GM12878 (cell line): ENCODE measurements around the gene ANKRD11. TPM values are rescaled to one million over a fixed set of nuclear protein-coding genes. Genes with fewer than 3 reads are reported as not detected.
A peak's percentile ranks its signal among the peaks of the same experiment; 100 is the strongest.

Source experiments
- ATAC-seq: fragments of 200-7000 bp; cut with Tn5 transposase; 3 replicates; pipeline ENCODE4 v1.9.1; 2020; ENCODE audit warnings: mild to moderate bottlenecking, moderate library complexity
- BruUV-seq: library from RNA; stranded (reverse); fragments of 400-500 nt; replicated peaks from 2 replicates; lab custom pipeline; 2021; lab: Mats Ljungman, UMichigan
- CTCF ChIA-PET: fragments of 300-600 bp; sonication (Branson Sonifier 250); formaldehyde crosslinking; extraction: SDS; loops from one replicate; lab custom pipeline; 2021; ENCODE audit warnings: inconsistent platforms; lab: Yijun Ruan, JAX
- POLR2A ChIA-PET: fragments of 350-600 bp; formaldehyde crosslinking; extraction: SDS; loops from one replicate; lab custom pipeline; 2021; ENCODE audit warnings: inconsistent platforms; lab: Charles Lee
- RAD21 ChIA-PET: fragments of 300-600 bp; sonication (Branson Sonifier 250); formaldehyde crosslinking; loops from one replicate; lab custom pipeline; 2023; ENCODE audit warnings: antibody characterized with exemption; ENCODE audit not compliant: unreplicated experiment; lab: Charles Lee
- SMC1A ChIA-PET: fragments of 300-600 bp; sonication (Branson Sonifier 250); formaldehyde crosslinking; loops from one replicate; lab custom pipeline; 2023; ENCODE audit not compliant: unreplicated experiment, uncharacterized antibody; lab: Charles Lee
- DNase-seq: peaks from one replicate; pipeline ENCODE4 v3.0.0-alpha.2; 2011; ENCODE audit warnings: low read depth, low spot score
- FAIRE-seq: peaks from 3 replicates; lab custom pipeline; 2011; peaks lifted over from hg19 to GRCh38; lab: Jason Lieb, UNC
- H2AFZ ChIP-seq: 2 replicates; pipeline ENCODE4 v1.6.0; 2011; ENCODE audit warnings: low read depth, low read length, control low read depth; ENCODE audit not compliant: control insufficient read depth
- H3K27ac ChIP-seq: 2 replicates; pipeline ENCODE4 v1.5.1; 2011; ENCODE audit warnings: control low read depth; ENCODE audit not compliant: control insufficient read depth, insufficient read depth
- H3K27me3 ChIP-seq, 2 experiments: replicated peaks in 1 of 2; 2 replicates each; pipeline versions ENCODE4 v1.6.0 to v1.6.1; 2011; ENCODE audit warnings: low read length in 1 of 2; ENCODE audit not compliant: control insufficient read depth in 2 of 2, insufficient read depth in 2 of 2
- H3K36me3 ChIP-seq, 2 experiments: 2 replicates each; pipeline ENCODE4 v1.5.1; 2011; ENCODE audit warnings: low read length in 1 of 2; ENCODE audit not compliant: control insufficient read depth in 2 of 2, insufficient read depth in 2 of 2
- H3K4me1 ChIP-seq: 2 replicates; pipeline ENCODE4 v1.6.1; 2011; ENCODE audit warnings: mild to moderate bottlenecking, low read length, moderate library complexity, mixed read lengths; ENCODE audit not compliant: control insufficient read depth, insufficient read depth
- H3K4me2 ChIP-seq: 2 replicates; pipeline ENCODE4 v1.6.0; 2011; ENCODE audit warnings: control low read depth; ENCODE audit not compliant: control insufficient read depth, insufficient read depth
- H3K4me3 ChIP-seq: fragments of 200-600 bp; sonication (generic); 2 replicates; pipeline ENCODE4 v1.5.1; 2016
- H3K79me2 ChIP-seq: 2 replicates; pipeline ENCODE4 v1.6.0; 2011; ENCODE audit warnings: low read length; ENCODE audit not compliant: control insufficient read depth, insufficient read depth
- H3K9ac ChIP-seq: 2 replicates; pipeline ENCODE4 v1.8.0; 2011; ENCODE audit warnings: low read length, control low read depth, mixed read lengths; ENCODE audit not compliant: control insufficient read depth, insufficient read depth
- H3K9me3 ChIP-seq: replicated peaks from 3 replicates; pipeline ENCODE4 v1.5.1; 2011; ENCODE audit warnings: mild to moderate bottlenecking, low read length; ENCODE audit not compliant: control insufficient read depth, insufficient read depth
- H4K20me1 ChIP-seq: 2 replicates; pipeline ENCODE4 v1.6.0; 2011; ENCODE audit not compliant: control insufficient read depth, insufficient read depth
- BACH1 ChIP-seq: fragments of 450-650 bp; IDR thresholded peaks from 2 replicates; pipeline ENCODE4 v1.6.1; 2017; ENCODE audit warnings: mild to moderate bottlenecking, borderline replicate concordance
- KLF5 ChIP-seq: fragments of 450-650 bp; IDR thresholded peaks from 2 replicates; pipeline ENCODE4 v1.6.1; 2014; ENCODE audit warnings: mild to moderate bottlenecking; ENCODE audit not compliant: partially characterized antibody
- MEF2B ChIP-seq: fragments of 450-650 bp; IDR thresholded peaks from 2 replicates; pipeline ENCODE4 v1.6.1; 2018; ENCODE audit warnings: mild to moderate bottlenecking, moderate library complexity; ENCODE audit not compliant: partially characterized antibody, poor library complexity, severe bottlenecking
- POLR2A ChIP-seq: IDR thresholded peaks from 2 replicates; pipeline ENCODE4 v1.6.1; 2011; ENCODE audit warnings: low read depth, mild to moderate bottlenecking, low read length
- SMAD1 ChIP-seq: fragments of 450-650 bp; IDR thresholded peaks from 2 replicates; pipeline ENCODE4 v1.6.1; 2018; ENCODE audit warnings: mild to moderate bottlenecking, low read depth; ENCODE audit not compliant: partially characterized antibody
- ZNF24 ChIP-seq: fragments of 450-650 bp; IDR thresholded peaks from 2 replicates; pipeline ENCODE4 v1.6.1; 2017; ENCODE audit warnings: antibody characterized with exemption, mild to moderate bottlenecking
- WGBS: methylation state at CpG from one replicate; pipeline ENCODE4 v1.1.6; 2016; ENCODE audit warnings: low lambda C conversion rate; ENCODE audit not compliant: insufficient replicate concordance, insufficient coverage; ENCODE audit errors: missing lambda C conversion rate; 5-methylcytosine and 5-hydroxymethylcytosine counted together
- in situ Hi-C: fragments of 300-500 bp; cut with MboI; formaldehyde crosslinking; loops from 9 replicates; pipeline ENCODE4 v1.14.3; 2018; ENCODE audit warnings: mixed read lengths
- intact Hi-C: fragments of 100-400 bp; cut with micrococcal nuclease; formaldehyde crosslinking; loops from one replicate; pipeline ENCODE4 v1.14.2; 2022; ENCODE audit not compliant: unreplicated experiment
- polyA plus RNA-seq, 11 experiments: library from polyadenylated mRNA; depleted of rRNA in 4 of 11; unstranded in 6 of 11; stranded (reverse) in 5 of 11; fragments of >200 nt; fragmentation: Nextera tagmentation in 4 of 11; fragmentation: Illumina TruSeq in 1 of 11; extraction: Ambion mirVana in 4 of 11; extraction: Trizol in 1 of 11; gene quantifications; 1 replicate in 1 of 11; 2 replicates in 10 of 11; pipeline versions ENCODE4 v1.2.1 to v1.2.3, GENCODE V29; 2011 to 2016; ENCODE audit warnings: inconsistent platforms in 2 of 11, missing spikeins in 2 of 11, low read depth in 1 of 11
- total RNA-seq, 4 experiments: library from RNA; depleted of rRNA in 3 of 4; stranded (reverse); fragments of >200 nt in 3 of 4; fragmentation: Illumina TruSeq in 1 of 4; extraction: Trizol in 1 of 4; gene quantifications; 2 replicates each; pipeline versions ENCODE4 v1.2.1 to v1.2.3, GENCODE V29; 2013 to 2021

ANKRD11 gene
- total and polyA plus RNA-seq, 10 of the 15 experiments (the other 5 are each of a cell fraction or from before 2014, with no cell fraction given), result 5.1 to 103 (median 27.4) TPM

DNA sequence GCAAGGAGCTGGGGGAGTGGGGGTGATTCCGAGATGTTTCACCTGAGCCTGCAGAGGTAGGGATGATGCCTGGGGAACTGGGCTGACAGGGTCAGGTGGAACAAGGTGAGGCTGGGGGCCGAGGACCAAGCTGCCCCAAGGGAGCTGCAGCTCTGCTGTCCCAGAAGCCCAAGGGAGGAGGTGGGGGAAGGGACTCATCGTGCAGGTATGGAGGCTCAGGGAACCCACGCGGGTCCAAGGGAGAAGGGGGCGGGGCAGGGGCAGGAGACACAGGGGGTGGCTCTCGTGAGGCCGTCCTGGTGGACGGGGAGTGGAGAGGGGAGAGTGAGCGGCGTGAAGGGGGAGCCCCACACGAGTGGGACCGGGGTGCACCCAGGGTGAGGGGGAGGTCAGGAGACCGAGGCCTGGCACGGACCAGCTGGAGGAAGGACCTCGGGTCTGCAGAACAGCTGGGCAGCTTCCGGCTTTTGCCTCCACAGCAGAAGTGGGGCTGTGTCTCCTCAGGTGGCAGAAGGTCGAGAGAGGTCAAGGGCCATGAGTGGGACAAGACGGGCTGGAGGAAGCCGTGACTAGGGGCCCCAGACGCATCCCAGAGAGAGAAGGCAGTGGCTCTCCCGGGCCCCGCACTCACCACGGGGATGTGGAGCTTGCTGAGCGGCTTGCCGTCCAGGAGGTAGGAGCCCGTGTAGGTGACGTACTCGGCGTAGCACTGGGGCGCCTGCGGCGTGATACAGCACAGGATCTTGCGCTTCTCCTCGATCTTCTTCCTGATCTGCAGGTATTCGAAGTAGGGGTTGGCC lies 211.7 kb downstream of the ANKRD11 start:
- CTCF ChIA-PET, result interaction anchor here (0.7 kb wide), 1 partner anchor 10 kb away, joined by 4 read pairs; no protein-coding TSS in a partner anchor
- SMC1A ChIA-PET, result no interaction called here
- TF ChIP-seq ZNF24 (no peak), MEF2B (no peak), BACH1 (no peak), KLF5 (no peak)
- BruUV-seq, result no TSS peak
- no peak for ATAC-seq
- no peak overlapping the region for H3K4me2 ChIP-seq
- intact Hi-C loops (no loop called here), in situ Hi-C loops (no loop called here)
- H3K27me3 ChIP-seq, result no peaks in the 10 kb centered on the region
- no peak overlapping the region for H3K4me3 ChIP-seq
- H3K4me1 ChIP-seq, result no peaks in the 10 kb centered on the region
- no peak overlapping the region for H3K27ac ChIP-seq
- H3K36me3 ChIP-seq, result peaks cover 12 to 34% of the 10 kb centered on the region in 2 experiments
- H4K20me1 ChIP-seq, result no peaks in the 10 kb centered on the region
- POLR2A ChIA-PET, result no interaction called here
- DNase-seq, result no peak
- no peaks in the 10 kb centered on the region for H3K79me2 ChIP-seq
- no peak overlapping the region for H3K9ac ChIP-seq
- no peak overlapping the region for H2AFZ ChIP-seq
- 93% methylated on average over 29 of the region's 36 CpGs for WGBS
- RAD21 ChIA-PET, result no interaction called here
- no peak for FAIRE-seq
- no peaks in the 10 kb centered on the region for H3K9me3 ChIP-seq

DNA sequence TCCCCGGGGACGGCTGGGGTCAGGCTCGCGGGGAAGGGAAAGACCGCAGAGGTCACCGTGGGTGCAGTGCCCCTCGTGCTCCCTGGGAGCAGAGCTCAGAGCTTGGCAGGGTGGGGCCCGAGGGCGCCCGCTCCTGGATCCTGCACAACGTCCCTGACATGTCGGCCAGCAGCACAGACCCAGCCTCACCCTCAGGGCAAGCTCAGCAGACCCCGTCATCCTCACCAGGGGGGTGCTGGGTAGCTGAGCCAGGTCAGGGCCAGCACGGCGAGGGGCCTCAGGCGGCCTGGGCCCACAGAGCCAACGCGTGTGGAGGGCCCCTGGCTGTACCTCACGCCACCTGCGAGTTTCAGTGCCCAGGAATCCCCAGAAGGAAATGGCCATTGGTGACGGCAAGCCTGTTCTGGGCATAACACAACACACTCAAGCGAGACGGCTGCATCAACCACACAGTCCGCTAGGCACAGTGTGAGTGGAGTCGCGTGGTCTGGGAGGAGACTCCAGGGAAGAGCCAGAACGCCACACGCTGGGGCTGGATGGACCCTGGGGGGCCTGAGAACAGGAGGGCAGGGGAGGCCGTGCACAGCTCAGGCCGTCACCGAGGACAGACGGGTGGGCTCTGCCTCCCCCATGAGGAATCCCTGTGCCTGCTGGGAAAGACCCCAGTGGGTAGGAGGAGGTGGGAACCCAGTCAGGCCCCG lies 212.6 kb downstream of the ANKRD11 start:
- H3K9me3 ChIP-seq, result no peaks in the 10 kb centered on the region
- no peak overlapping the region for H3K4me2 ChIP-seq
- ATAC-seq (no peak), DNase-seq (no peak), FAIRE-seq (no peak)
- ChIA-PET CTCF (no interaction called here), POLR2A (interaction anchor here (0.7 kb wide), 1 partner anchor 11 kb away, joined by 3 read pairs; no protein-coding TSS in a partner anchor), RAD21 (no interaction called here), SMC1A (no interaction called here)
- no peak overlapping the region for H3K9ac ChIP-seq
- in situ Hi-C loops (no loop called here), intact Hi-C loops (no loop called here)
- BruUV-seq, result no TSS peak
- 90% methylated on average over 29 of the region's 33 CpGs for WGBS
- H3K79me2 ChIP-seq, result no peaks in the 10 kb centered on the region
- TF ChIP-seq POLR2A (peak; percentile 52), SMAD1 (no peak)
- H3K4me3 ChIP-seq, result no peak overlapping the region
- peaks cover 9 to 34% of the 10 kb centered on the region in 2 experiments for H3K36me3 ChIP-seq
- H2AFZ ChIP-seq, result no peak overlapping the region
- H3K4me1 ChIP-seq, result no peaks in the 10 kb centered on the region
- H3K27me3 ChIP-seq, result no peaks in the 10 kb centered on the region
- no peak overlapping the region for H3K27ac ChIP-seq
- no peaks in the 10 kb centered on the region for H4K20me1 ChIP-seq
